Endodermal cell (in vitro differentiated cells): ENCODE data around the gene FNDC1. TPM values are rescaled to one million over a fixed set of nuclear protein-coding genes. Genes with fewer than 3 reads are reported as not detected.

ENCODE experiments used
- DNase-seq: peaks from one replicate; pipeline ENCODE4 v3.0.0-alpha.2; 2017
- H3K27ac ChIP-seq: 2 replicates; pipeline ENCODE4 v1.5.1; 2013; ENCODE audit warnings: mild to moderate bottlenecking, low read depth, low read length, moderate library complexity
- H3K27me3 ChIP-seq: 2 replicates; pipeline ENCODE4 v1.6.1; 2013; ENCODE audit warnings: mild to moderate bottlenecking, low read length, moderate library complexity; ENCODE audit not compliant: insufficient read depth, control insufficient read depth, poor library complexity, severe bottlenecking
- H3K36me3 ChIP-seq: 2 replicates; pipeline ENCODE4 v1.7.0; 2013; ENCODE audit warnings: mild to moderate bottlenecking, low read length, moderate library complexity; ENCODE audit not compliant: control insufficient read depth, insufficient read depth
- H3K4me1 ChIP-seq: one replicate; pipeline ENCODE4 v1.7.0; 2013; ENCODE audit warnings: low read length; ENCODE audit not compliant: control insufficient read depth, insufficient read depth
- H3K4me3 ChIP-seq: 2 replicates; pipeline ENCODE4 v1.5.1; 2013; ENCODE audit warnings: mild to moderate bottlenecking, low read length, moderate library complexity
- H3K9ac ChIP-seq: 2 replicates; pipeline ENCODE4 v1.6.1; 2013; ENCODE audit warnings: mild to moderate bottlenecking, low read length, moderate library complexity; ENCODE audit not compliant: poor library complexity, severe bottlenecking; ENCODE audit errors: extremely low read depth
- H3K9me3 ChIP-seq: 2 replicates; pipeline ENCODE4 v1.6.1; 2013; ENCODE audit warnings: mild to moderate bottlenecking, low read length, moderate library complexity; ENCODE audit not compliant: control insufficient read depth
- H3K27ac Mint-ChIP-seq: 2 replicates; pipeline ENCODE4 v1.8.0; 2020; ENCODE audit warnings: mixed read lengths
- H3K27me3 Mint-ChIP-seq: 2 replicates; pipeline ENCODE4 v1.8.0; 2021; ENCODE audit warnings: mild to moderate bottlenecking, mixed read lengths; ENCODE audit not compliant: insufficient read depth
- H3K36me3 Mint-ChIP-seq: 2 replicates; pipeline ENCODE4 v1.8.0; 2020; ENCODE audit warnings: low read depth, mixed read lengths
- H3K4me1 Mint-ChIP-seq: 2 replicates; pipeline ENCODE4 v1.8.0; 2020; ENCODE audit warnings: mixed read lengths
- H3K4me3 Mint-ChIP-seq: 2 replicates; pipeline ENCODE4 v1.8.0; 2020; ENCODE audit warnings: mild to moderate bottlenecking, moderate library complexity, mixed read lengths
- H3K9me3 Mint-ChIP-seq: 2 replicates; pipeline ENCODE4 v1.8.0; 2020; ENCODE audit warnings: mild to moderate bottlenecking, mixed read lengths
- CTCF ChIP-seq: fragments of 200-600 bp; sonication (generic); conservative IDR thresholded peaks from 2 replicates; pipeline ENCODE4 v1.5.0; 2021; ENCODE audit warnings: antibody characterized with exemption, mild to moderate bottlenecking
- WGBS, 2 experiments: methylation state at CpG; one replicate each; pipeline versions ENCODE4 v1.1.5 to v1.1.7; 2013; ENCODE audit warnings: missing lambda C conversion rate in 2 of 2, mixed read lengths in 1 of 2; ENCODE audit not compliant: insufficient coverage in 1 of 2, insufficient read length in 1 of 2; 5-methylcytosine and 5-hydroxymethylcytosine counted together
- total RNA-seq, 2 donors: library from RNA; stranded (reverse); fragmentation: NEBNext Ultra II Directional in 1 of 2; extraction: Animal tissue kit (Norgen Biotek cat#: 25700) in 1 of 2; gene quantifications; 2 replicates in 1 of 2; 3 replicates in 1 of 2; pipeline ENCODE4 v1.2.1, GENCODE V29; 2021

The FNDC1 gene
- total RNA-seq, 2 donors from 2014 or later: 0.55 to 0.62 TPM

GRCh38 chr6:159196430-159196975, 27.3 kb downstream of the FNDC1 start:
- no peak overlapping the region for H3K4me3 Mint-ChIP-seq
- H3K36me3 Mint-ChIP-seq: no peaks in the 10 kb centered on the region
- no peak overlapping the region for H3K9ac ChIP-seq
- H3K9me3 ChIP-seq: no peaks in the 10 kb centered on the region
- H3K9me3 Mint-ChIP-seq: no peaks in the 10 kb centered on the region
- H3K4me1 Mint-ChIP-seq: peaks cover 7% of the 10 kb centered on the region
- H3K27me3 ChIP-seq: peaks cover 22% of the 10 kb centered on the region
- no peaks in the 10 kb centered on the region for H3K4me1 ChIP-seq
- peaks cover 15% of the 10 kb centered on the region for H3K27me3 Mint-ChIP-seq
- no peaks in the 10 kb centered on the region for H3K36me3 ChIP-seq
- DNase-seq: no peak
- H3K27ac Mint-ChIP-seq: no peak overlapping the region
- no peak overlapping the region for H3K4me3 ChIP-seq
- no peak for TF ChIP-seq CTCF
- WGBS, 2 experiments: 73% methylated on average over 1 of the region's 2 CpGs; no CpG with 5 or more reads in 1 of the 2 experiments
- no peak overlapping the region for H3K27ac ChIP-seq

DNA sequence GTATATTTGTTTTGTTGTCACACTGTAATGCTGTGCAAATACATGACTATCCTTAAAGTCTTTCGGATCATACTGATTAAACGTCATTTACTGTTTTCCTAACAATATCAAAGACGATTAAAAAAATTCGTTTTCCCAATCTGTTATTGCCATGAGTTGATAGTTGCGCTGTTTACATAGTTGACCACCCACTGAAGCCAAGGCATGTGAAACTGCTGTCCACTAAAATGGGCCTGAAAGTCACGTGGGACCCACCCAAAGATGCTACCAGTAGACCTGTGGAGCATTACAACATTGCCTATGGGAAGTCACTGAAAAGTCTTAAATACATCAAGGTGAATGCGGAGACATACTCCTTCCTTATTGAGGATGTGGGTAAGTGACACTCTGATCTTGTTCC, 28.1 kb downstream of the FNDC1 start:
- peaks cover 13% of the 10 kb centered on the region for H3K27me3 Mint-ChIP-seq
- no peak for DNase-seq
- no peaks in the 10 kb centered on the region for H3K9me3 Mint-ChIP-seq
- TF ChIP-seq CTCF: no peak
- no peak overlapping the region for H3K4me3 Mint-ChIP-seq
- no peak overlapping the region for H3K27ac Mint-ChIP-seq
- no peaks in the 10 kb centered on the region for H3K36me3 Mint-ChIP-seq
- H3K36me3 ChIP-seq: no peaks in the 10 kb centered on the region
- H3K27me3 ChIP-seq: peaks cover 22% of the 10 kb centered on the region
- 86 to 94% methylated on average over 7 of the region's 7 CpGs for WGBS, 2 experiments
- H3K27ac ChIP-seq: no peak overlapping the region
- no peaks in the 10 kb centered on the region for H3K9me3 ChIP-seq
- no peaks in the 10 kb centered on the region for H3K4me1 ChIP-seq
- no peak overlapping the region for H3K9ac ChIP-seq
- peaks cover 7% of the 10 kb centered on the region for H3K4me1 Mint-ChIP-seq
- H3K4me3 ChIP-seq: no peak overlapping the region

DNA sequence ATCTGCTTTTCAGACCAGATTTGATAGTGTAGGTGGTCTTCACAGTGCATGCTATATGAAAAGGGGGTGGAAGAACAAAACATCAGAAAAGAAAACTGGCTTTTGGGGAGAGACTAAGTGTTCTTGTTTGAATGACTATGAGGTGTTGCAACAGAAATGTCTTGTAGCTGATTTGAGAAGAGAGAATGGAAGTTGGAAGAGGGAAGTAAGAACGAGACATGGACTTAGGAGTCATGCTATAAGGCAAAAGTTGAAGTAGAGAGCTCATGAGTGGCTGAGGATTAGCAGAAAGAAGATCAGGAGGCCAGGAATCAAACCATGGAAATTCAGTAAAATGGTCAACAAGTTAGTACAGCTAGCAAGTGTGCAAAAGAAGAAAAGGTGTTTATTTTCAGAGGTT, 32.1 kb downstream of the FNDC1 start:
- Histone ChIP-seq H3K4me3 (no peak overlapping the region), H3K27ac (no peak overlapping the region), H3K27me3 (peaks cover 15% of the 10 kb centered on the region), H3K9ac (no peak overlapping the region), H3K9me3 (no peaks in the 10 kb centered on the region), H3K36me3 (no peaks in the 10 kb centered on the region), H3K4me1 (no peaks in the 10 kb centered on the region)
- no peak for DNase-seq
- Mint-ChIP-seq H3K9me3 (no peaks in the 10 kb centered on the region), H3K4me1 (peaks cover 7% of the 10 kb centered on the region), H3K27ac (no peak overlapping the region), H3K36me3 (no peaks in the 10 kb centered on the region), H3K4me3 (no peak overlapping the region), H3K27me3 (peaks cover 10% of the 10 kb centered on the region)
- TF ChIP-seq CTCF: no peak
- WGBS, 2 experiments: 85 to 87% methylated on average over 1 of the region's 1 CpG
